Measurements from ENCODE around the gene ADGRV1. TPM values are rescaled to one million over a fixed set of nuclear protein-coding genes. Genes with fewer than 3 reads are reported as not detected.
"Not testable (repeated sequence)": the region's sequence is repeated elsewhere in the genome, so short reads cannot be mapped to it uniquely, and the experiment has no call there.

The ADGRV1 gene
- total RNA-seq, 4 donors from 2014 or later = 129 to 158 (median 145) TPM

DNA sequence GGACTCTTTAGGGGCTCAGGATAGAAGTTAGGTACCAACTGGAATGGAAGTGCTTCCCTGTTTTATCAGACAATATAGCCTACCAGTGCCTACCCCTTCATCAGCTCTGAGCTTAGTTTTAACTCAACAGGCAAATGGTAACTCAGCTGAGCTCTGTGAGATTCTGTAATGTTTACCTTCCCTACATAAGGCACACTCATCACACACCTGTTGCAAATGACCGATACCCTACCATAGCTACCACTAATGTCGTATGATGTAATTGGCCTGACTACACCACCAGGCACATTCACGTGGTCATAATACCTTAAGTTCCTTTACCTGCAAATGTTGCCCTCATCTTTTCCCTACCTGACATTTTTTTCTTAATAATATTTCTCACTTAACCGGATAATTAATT, 254.8 kb downstream of the ADGRV1 start:
- no peaks in the 10 kb centered on the region for H3K36me3 ChIP-seq
- intact Hi-C loops (cut with DNase I) = no loop called here
- H3K27me3 ChIP-seq = no peaks in the 10 kb centered on the region
- no peak overlapping the region for H3K4me3 ChIP-seq (replicated peaks in 1 of 3)
- WGBS, 2 donors = 96 to 97% methylated on average over 4 of the region's 4 CpGs
- TF ChIP-seq POLR2A (IDR thresholded peaks at IDR 0.05) = no peak
- TF ChIP-seq CTCF (IDR thresholded peaks at IDR 0.05) = no peak
- no peaks in the 10 kb centered on the region for H3K4me1 ChIP-seq
- no peak for DNase-seq
- no peak overlapping the region for H3K27ac ChIP-seq
- H3K9me3 ChIP-seq = no peaks in the 10 kb centered on the region

- H3K4me1 ChIP-seq; H3K27me3 ChIP-seq; DNase-seq; intact Hi-C loops (cut with DNase I); H3K9me3 ChIP-seq; H3K27ac ChIP-seq; H3K36me3 ChIP-seq; H3K4me3 ChIP-seq (replicated peaks in 1 of 3): not testable (repeated sequence)
- 92 to 94% methylated on average over 17 to 26 of the region's 26 CpGs for whole genome bisulfite sequencing, 2 donors
Observed at GRCh38 chr5:90822062-90822461, 263.5 kb downstream of the ADGRV1 start.

GRCh38 chr5:90824436-90824835, 265.8 kb downstream of the ADGRV1 start:
- no peak for DNase-seq
- intact Hi-C loops (cut with DNase I) = no loop called here
- TF ChIP-seq POLR2A (IDR thresholded peaks at IDR 0.05) (no peak), CTCF (IDR thresholded peaks at IDR 0.05) (no peak)
- Histone ChIP-seq H3K27me3 (no peaks in the 10 kb centered on the region), H3K36me3 (no peaks in the 10 kb centered on the region), H3K9me3 (no peaks in the 10 kb centered on the region), H3K4me1 (no peaks in the 10 kb centered on the region), H3K4me3 (replicated peaks in 1 of 3) (no peak overlapping the region), H3K27ac (no peak overlapping the region)
- WGBS, 2 donors = 88 to 89% methylated on average over 3 of the region's 3 CpGs

DNA sequence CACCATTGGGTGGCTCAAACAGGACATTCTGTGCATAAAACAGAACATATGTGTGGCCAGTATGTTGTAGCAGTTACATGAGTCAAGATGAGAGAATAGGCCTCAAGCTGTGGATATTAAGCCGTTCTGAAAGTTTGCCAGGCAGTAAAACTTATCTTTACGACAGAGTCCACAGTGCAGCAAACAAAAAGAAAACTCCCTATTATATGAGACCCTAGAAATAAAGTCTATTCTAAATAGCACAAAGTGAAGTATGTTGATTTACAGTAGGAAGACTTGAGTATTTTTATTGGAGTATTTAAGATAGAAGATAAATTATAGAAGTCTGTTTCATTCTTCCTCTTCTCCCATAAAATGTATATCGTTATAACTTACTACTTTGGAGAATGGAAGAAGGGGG, 271.5 kb downstream of the ADGRV1 start:
- no peak for DNase-seq
- H3K4me1 ChIP-seq = no peaks in the 10 kb centered on the region
- TF ChIP-seq CTCF (IDR thresholded peaks at IDR 0.05) (no peak), POLR2A (IDR thresholded peaks at IDR 0.05) (no peak)
- intact Hi-C loops (cut with DNase I) = no loop called here
- 89 to 93% methylated on average over 3 of the region's 3 CpGs for WGBS, 2 donors
- H3K36me3 ChIP-seq = no peaks in the 10 kb centered on the region
- H3K27me3 ChIP-seq = no peaks in the 10 kb centered on the region
- H3K4me3 ChIP-seq (replicated peaks in 1 of 3) = no peak overlapping the region
- no peaks in the 10 kb centered on the region for H3K9me3 ChIP-seq
- H3K27ac ChIP-seq = no peak overlapping the region

GRCh38 chr5:90833753-90834152, 275.2 kb downstream of the ADGRV1 start:
- DNase-seq = no peak
- H3K4me3 ChIP-seq (replicated peaks in 1 of 3) = no peak overlapping the region
- no peaks in the 10 kb centered on the region for H3K27me3 ChIP-seq
- TF ChIP-seq POLR2A (IDR thresholded peaks at IDR 0.05) = no peak
- TF ChIP-seq CTCF (IDR thresholded peaks at IDR 0.05) = no peak
- no peaks in the 10 kb centered on the region for H3K4me1 ChIP-seq
- intact Hi-C loops (cut with DNase I) = no loop called here
- H3K36me3 ChIP-seq = no peaks in the 10 kb centered on the region
- WGBS, 2 donors = 90 to 95% methylated on average over 2 of the region's 2 CpGs
- no peak overlapping the region for H3K27ac ChIP-seq
- no peaks in the 10 kb centered on the region for H3K9me3 ChIP-seq

DNA sequence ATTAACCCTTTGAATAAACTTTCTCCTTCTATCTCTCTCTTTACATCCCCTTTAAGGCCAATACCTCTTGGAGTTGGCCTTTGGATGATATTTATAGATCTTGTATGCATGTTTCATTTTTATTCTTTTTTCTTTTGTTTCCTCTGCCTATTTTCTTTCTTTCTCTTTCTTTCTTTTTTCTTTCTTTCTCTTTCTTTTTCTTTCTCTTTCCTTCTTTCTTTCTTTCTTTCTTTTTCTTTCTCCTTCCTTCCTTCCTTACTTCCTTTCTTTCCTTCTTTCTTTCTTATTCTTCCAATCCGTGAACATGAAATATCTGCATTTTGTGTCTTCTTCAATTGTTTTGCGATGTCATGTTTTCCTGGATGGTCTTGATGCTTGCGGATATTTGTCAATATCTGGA, 276.1 kb downstream of the ADGRV1 start:
- TF ChIP-seq CTCF (IDR thresholded peaks at IDR 0.05) = no peak
- no peak for TF ChIP-seq POLR2A (IDR thresholded peaks at IDR 0.05)
- Histone ChIP-seq H3K27me3 (no peaks in the 10 kb centered on the region), H3K9me3 (no peaks in the 10 kb centered on the region), H3K36me3 (no peaks in the 10 kb centered on the region), H3K27ac (no peak overlapping the region), H3K4me1 (no peaks in the 10 kb centered on the region), H3K4me3 (replicated peaks in 1 of 3) (no peak overlapping the region)
- WGBS, 2 donors = 98 to 99% methylated on average over 3 of the region's 3 CpGs
- intact Hi-C loops (cut with DNase I) = no loop called here
- DNase-seq = no peak

All from thyroid gland (tissue), 4 donors.